Transverse colon (tissue), 4 donors: ENCODE data around the gene PSMB7. TPM values are rescaled to one million over a fixed set of nuclear protein-coding genes. Genes with fewer than 3 reads are reported as not detected.

ENCODE experiments used
- DNase-seq: peaks from one replicate; pipeline ENCODE4 v3.0.0-alpha.2; 2019
- H3K27ac ChIP-seq, 4 donors: fragments of 200-600 bp; sonication (generic); 2 replicates each; pipeline ENCODE4 v1.5.1; 2016 to 2018; ENCODE audit warnings: inconsistent platforms in 4 of 4
- H3K27me3 ChIP-seq: fragments of 200-600 bp; sonication (generic); 2 replicates; pipeline ENCODE4 v1.5.1; 2017; ENCODE audit warnings: inconsistent platforms
- H3K36me3 ChIP-seq, 4 donors: fragments of 200-600 bp; sonication (generic); 2 replicates each; pipeline ENCODE4 v1.5.1; 2017 to 2019; ENCODE audit warnings: inconsistent platforms in 4 of 4
- H3K4me1 ChIP-seq, 4 donors: fragments of 200-600 bp; sonication (generic); 2 replicates each; pipeline ENCODE4 v1.5.1; 2017 to 2020; ENCODE audit warnings: inconsistent platforms in 4 of 4
- H3K4me3 ChIP-seq, 4 donors: fragments of 200-600 bp; sonication (generic); 1 replicate in 1 of 4; 2 replicates in 3 of 4; pipeline versions ENCODE4 v1.5.1 to v1.6.1; 2017 to 2019; ENCODE audit warnings: inconsistent platforms in 4 of 4
- H3K9me3 ChIP-seq, 2 donors: fragments of 200-600 bp; sonication (generic); 2 replicates each; pipeline ENCODE4 v1.5.1; 2017 to 2019; ENCODE audit warnings: inconsistent platforms in 2 of 2
- CTCF ChIP-seq, 5 experiments: fragments of 200-600 bp in 3 of 5; fragments of 450-650 bp in 2 of 5; sonication (generic) in 3 of 5; IDR thresholded peaks; 1 replicate in 2 of 5; 2 replicates in 3 of 5; pipeline ENCODE4 v1.5.1; 2016 to 2017; ENCODE audit warnings: antibody characterized with exemption in 5 of 5, inconsistent platforms in 3 of 5, mild to moderate bottlenecking in 2 of 5, moderate library complexity in 1 of 5
- EP300 ChIP-seq: sonication (generic); formaldehyde crosslinking; IDR thresholded peaks from one replicate; pipeline ENCODE4 v1.6.1; 2017; ENCODE audit warnings: antibody characterized with exemption, low read depth
- POLR2A ChIP-seq: fragments of 450-650 bp; IDR thresholded peaks from one replicate; pipeline ENCODE4 v1.6.1; 2016; ENCODE audit warnings: antibody characterized with exemption, mild to moderate bottlenecking, moderate library complexity
- POLR2AphosphoS5 ChIP-seq, 3 donors: sonication (generic); formaldehyde crosslinking; IDR thresholded peaks; one replicate each; pipeline ENCODE4 v1.6.1; 2016; ENCODE audit warnings: antibody characterized with exemption in 3 of 3
- WGBS, 2 donors: methylation state at CpG; one replicate each; pipeline ENCODE4 v1.1.5; 2018; ENCODE audit warnings: low coverage in 1 of 2; 5-methylcytosine and 5-hydroxymethylcytosine counted together
- in situ Hi-C, 4 donors: fragments of 200-750 bp; cut with MboI; loops; one replicate each; pipeline versions ENCODE4 v1.15.0 to v1.15.1; 2017; ENCODE audit warnings: low sequenced_read_pairs in 3 of 4, low pct_ligation_motif_present in 1 of 4, low pct_unique_long_range_greater_than_20kb in 1 of 4
- intact Hi-C: fragments of 100-400 bp; cut with DNase I; formaldehyde crosslinking; loops from one replicate; pipeline ENCODE4 v1.15.1; 2023; ENCODE audit warnings: low total_unique reads
- total RNA-seq, 4 donors: library from RNA; depleted of rRNA; stranded (reverse); fragments of >200 nt; gene quantifications; one replicate each; pipeline ENCODE4 v1.1.0, GENCODE V29; 2016

Gene PSMB7
- total RNA-seq, 4 donors from 2014 or later = 11.6 to 136 (median 51.6) TPM

- in situ Hi-C loops = no loop called here
- no peak overlapping the region for H3K4me3 ChIP-seq
- no peaks in the 10 kb centered on the region for H3K9me3 ChIP-seq
- no peaks in the 10 kb centered on the region for H3K27me3 ChIP-seq
- no peak for DNase-seq
- 90% methylated on average over 16 of the region's 16 CpGs; no CpG with 5 or more reads in 1 of the 2 donors for WGBS, 2 donors
- peaks cover 0 to 50% (median 24%) of the 10 kb centered on the region in 4 donors for H3K36me3 ChIP-seq
- intact Hi-C loops = no loop called here
- H3K4me1 ChIP-seq = no peaks in the 10 kb centered on the region
- no peak for TF ChIP-seq POLR2A
- H3K27ac ChIP-seq = no peak overlapping the region
These were observed 64.6 kb downstream of the PSMB7 start for GRCh38 chr9:124350494-124351263.

- no peaks in the 10 kb centered on the region for H3K9me3 ChIP-seq
- in situ Hi-C loops (no loop called here), intact Hi-C loops (no loop called here)
- 90% methylated on average over 25 of the region's 25 CpGs; no CpG with 5 or more reads in 1 of the 2 donors for WGBS, 2 donors
- TF ChIP-seq POLR2AphosphoS5 (IDR thresholded peaks at IDR 0.05) = no peak
- no peak for TF ChIP-seq POLR2A
- no peak for TF ChIP-seq EP300
- no peak for TF ChIP-seq CTCF (IDR thresholded peaks at IDR 0.05)
- DNase-seq = no peak
- H3K4me3 ChIP-seq = no peak overlapping the region
- H3K4me1 ChIP-seq = no peaks in the 10 kb centered on the region
- H3K36me3 ChIP-seq = peaks cover 0 to 54% (median 24%) of the 10 kb centered on the region in 4 donors
- no peaks in the 10 kb centered on the region for H3K27me3 ChIP-seq
- no peak overlapping the region for H3K27ac ChIP-seq
These were observed 65.4 kb downstream of the PSMB7 start for GRCh38 chr9:124349675-124350493.

DNA sequence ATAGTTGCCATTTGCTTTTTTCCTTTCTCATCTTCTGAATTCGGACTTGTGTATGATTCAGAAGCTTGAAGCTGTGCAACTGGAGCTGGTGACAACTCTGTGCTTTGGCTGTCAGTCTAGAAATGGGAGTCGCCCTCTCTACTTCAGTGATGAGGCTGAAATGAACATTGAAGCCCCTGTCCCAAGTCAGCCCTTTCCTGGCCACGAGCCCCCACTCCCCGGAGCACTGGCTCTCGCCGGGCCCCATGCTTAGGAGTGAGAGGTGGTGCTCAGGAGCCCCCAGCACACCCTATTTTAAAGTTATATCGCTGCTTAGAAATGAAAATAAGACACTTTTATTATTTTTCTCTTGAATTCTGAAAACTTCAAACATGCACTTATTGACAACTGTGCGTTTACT lies 66.0 kb downstream of the PSMB7 start:
- no peaks in the 10 kb centered on the region for H3K4me1 ChIP-seq
- H3K36me3 ChIP-seq = peaks cover 0 to 57% (median 24%) of the 10 kb centered on the region in 4 donors
- WGBS, 2 donors = 80 to 95% methylated on average over 2 to 8 of the region's 8 CpGs
- no peak overlapping the region for H3K27ac ChIP-seq
- in situ Hi-C loops (no loop called here), intact Hi-C loops (no loop called here)
- no peak overlapping the region for H3K4me3 ChIP-seq
- no peaks in the 10 kb centered on the region for H3K27me3 ChIP-seq
- TF ChIP-seq POLR2A = no peak
- no peak for TF ChIP-seq CTCF (IDR thresholded peaks at IDR 0.05)
- TF ChIP-seq EP300 = no peak
- TF ChIP-seq POLR2AphosphoS5 (IDR thresholded peaks at IDR 0.05) = no peak
- no peaks in the 10 kb centered on the region for H3K9me3 ChIP-seq
- DNase-seq = no peak

GRCh38 chr9:124348831-124349230 lies 66.4 kb downstream of the PSMB7 start:
- H3K27me3 ChIP-seq = no peaks in the 10 kb centered on the region
- TF ChIP-seq EP300 = no peak
- no peak for TF ChIP-seq POLR2AphosphoS5 (IDR thresholded peaks at IDR 0.05)
- TF ChIP-seq CTCF (IDR thresholded peaks at IDR 0.05) = no peak
- TF ChIP-seq POLR2A = no peak
- in situ Hi-C loops = no loop called here
- intact Hi-C loops = no loop called here
- no peak overlapping the region for H3K27ac ChIP-seq
- H3K9me3 ChIP-seq = no peaks in the 10 kb centered on the region
- no peak overlapping the region for H3K4me3 ChIP-seq
- WGBS, 2 donors = 92% methylated on average over 12 of the region's 12 CpGs; no CpG with 5 or more reads in 1 of the 2 donors
- peaks cover 0 to 57% (median 24%) of the 10 kb centered on the region in 4 donors for H3K36me3 ChIP-seq
- DNase-seq = no peak
- no peaks in the 10 kb centered on the region for H3K4me1 ChIP-seq
